Right lobe of liver (tissue), 6 donors: ENCODE measurements around the gene ACOT4. TPM values are rescaled to one million over a fixed set of nuclear protein-coding genes. Genes with fewer than 3 reads are reported as not detected.

Experiments
- ATAC-seq, 4 donors: fragments of 200-7000 bp; cut with Tn5 transposase; one replicate each; pipeline ENCODE4 v1.9.1; 2020; ENCODE audit warnings: mild to moderate bottlenecking in 4 of 4, moderate library complexity in 4 of 4
- DNase-seq, 3 donors: peaks; one replicate each; pipeline ENCODE4 v3.0.0-alpha.2; 2020
- H3K27ac ChIP-seq, 3 donors: fragments of 200-600 bp; one replicate each; pipeline ENCODE4 v1.8.0; 2022
- H3K27me3 ChIP-seq, 2 donors: fragments of 200-600 bp; one replicate each; pipeline ENCODE4 v1.8.0; 2022
- H3K36me3 ChIP-seq, 4 donors: fragments of 200-600 bp; sonication (generic) in 1 of 4; one replicate each; pipeline versions ENCODE4 v1.5.1 to v1.8.0; 2017 to 2022; ENCODE audit warnings: control low read depth in 1 of 4
- H3K4me1 ChIP-seq, 4 donors: fragments of 200-600 bp; sonication (generic) in 1 of 4; one replicate each; pipeline versions ENCODE4 v1.5.1 to v1.8.0; 2017 to 2022; ENCODE audit warnings: control low read depth in 1 of 4
- H3K4me3 ChIP-seq, 3 donors: fragments of 200-600 bp; one replicate each; pipeline ENCODE4 v1.8.0; 2022
- H3K9me3 ChIP-seq, 4 donors: fragments of 200-600 bp; sonication (generic) in 1 of 4; one replicate each; pipeline versions ENCODE4 v1.5.1 to v1.8.0; 2017 to 2022; ENCODE audit warnings: control low read depth in 1 of 4
- CTCF ChIP-seq, 4 donors: fragments of 200-600 bp in 3 of 4; fragments of 450-650 bp in 1 of 4; IDR thresholded peaks; one replicate each; pipeline versions ENCODE4 v1.5.1 to v1.8.0; 2016 to 2022; ENCODE audit warnings: antibody characterized with exemption in 4 of 4, mild to moderate bottlenecking in 2 of 4
- POLR2A ChIP-seq: fragments of 450-650 bp; IDR thresholded peaks from one replicate; pipeline ENCODE4 v1.6.1; 2017; ENCODE audit warnings: antibody characterized with exemption, mild to moderate bottlenecking
- WGBS: methylation state at CpG from one replicate; pipeline ENCODE4 v1.1.6; 2018; ENCODE audit warnings: low coverage, low lambda C conversion rate; ENCODE audit not compliant: insufficient coverage; ENCODE audit errors: missing lambda C conversion rate; 5-methylcytosine and 5-hydroxymethylcytosine counted together
- intact Hi-C, 2 donors: fragments of 100-400 bp; cut with DNase I; formaldehyde crosslinking; loops; one replicate each; pipeline versions ENCODE4 v1.11.2 to v1.14.1; 2022
- total RNA-seq, 6 experiments: library from RNA; depleted of rRNA in 2 of 6; stranded (reverse); fragments of >200 nt in 2 of 6; fragmentation: NEBNext Ultra II Directional in 3 of 6; extraction: Animal tissue kit (Norgen Biotek cat#: 25700) in 3 of 6; gene quantifications; one replicate each; pipeline versions ENCODE4 v1.1.0 to v1.2.4, GENCODE V29; 2016 to 2023
- donor health status: DM: no; HTN: yes; CAD: no.
- donor health status: DM: no; HTN: no; CAD: no.
- donor health status: DM: no; HTN: no; CAD: no.
- donor health status: DM: no; HTN: yes; CAD: no.
- donor health status: DM: no; HTN: yes; CAD: no.

ACOT4 gene
- total RNA-seq, 6 experiments from 2014 or later, result 6.2 to 14.4 (median 9.3) TPM

DNA sequence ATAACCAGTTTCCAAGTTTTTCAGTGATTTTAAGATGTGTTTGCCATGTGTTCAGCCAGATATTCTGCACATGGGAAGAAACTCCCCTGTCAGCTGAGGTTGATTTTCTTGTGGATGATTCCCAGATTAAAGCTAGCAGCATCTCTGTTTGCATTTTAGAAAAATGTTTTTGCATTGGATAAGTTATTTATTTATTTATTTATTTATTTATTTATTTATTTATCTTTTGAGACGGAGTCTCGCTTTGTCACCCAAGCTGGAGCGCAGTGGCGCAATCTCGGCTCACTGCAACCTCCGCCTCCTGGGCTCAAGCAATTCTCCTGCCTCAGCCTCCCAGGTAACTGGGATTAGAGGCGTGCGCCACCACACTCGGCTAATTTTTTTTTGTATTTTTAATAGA is 2.8 kb downstream of the ACOT4 start:
- Histone ChIP-seq H3K27me3 (no peaks in the 10 kb centered on the region), H3K36me3 (peaks cover 0 to 12% (median 0%) of the 10 kb centered on the region in 4 donors), H3K9me3 (no peaks in the 10 kb centered on the region), H3K27ac (no peak overlapping the region), H3K4me3 (no peak overlapping the region), H3K4me1 (peaks cover 0 to 4% (median 0%) of the 10 kb centered on the region in 4 donors)
- 80% methylated on average over 2 of the region's 9 CpGs for WGBS
- no peak for DNase-seq
- TF ChIP-seq POLR2A (no peak), CTCF (IDR thresholded peaks at IDR 0.05) (no peak)
- no peak for ATAC-seq
- intact Hi-C loops, result no loop called here

DNA sequence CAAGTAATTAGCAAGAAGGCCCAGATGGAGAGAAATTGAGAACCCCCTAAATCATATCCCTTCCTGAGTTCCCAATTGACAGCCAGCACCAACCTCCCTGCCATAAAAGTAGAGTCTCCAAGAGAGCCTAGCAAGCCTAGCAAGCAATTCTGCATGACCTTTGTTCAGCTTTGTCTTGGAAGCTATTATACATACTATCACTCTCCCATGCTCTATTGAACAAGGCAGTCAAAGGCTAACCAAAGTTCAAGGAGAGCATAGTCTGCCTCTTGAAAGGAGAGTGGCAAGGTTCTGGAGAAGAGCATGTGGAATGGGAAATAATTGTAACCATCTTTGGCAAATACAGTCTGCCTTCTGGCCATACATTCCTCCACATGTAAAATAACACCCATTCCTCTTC is 7.8 kb downstream of the ACOT4 start:
- H3K27ac ChIP-seq, result no peak overlapping the region

GRCh38 chr14:73602994-73603393 is 11.3 kb downstream of the ACOT4 start:
- Histone ChIP-seq H3K27ac (no peak overlapping the region), H3K4me1 (no peaks in the 10 kb centered on the region), H3K36me3 (no peaks in the 10 kb centered on the region), H3K4me3 (no peak overlapping the region), H3K27me3 (no peaks in the 10 kb centered on the region), H3K9me3 (no peaks in the 10 kb centered on the region)
- ATAC-seq (no peak), DNase-seq (no peak)
- intact Hi-C loops, result no loop called here
- 65% methylated on average over 3 of the region's 3 CpGs for WGBS
- no peak for TF ChIP-seq POLR2A
- no peak for TF ChIP-seq CTCF (IDR thresholded peaks at IDR 0.05)

More for the DNA sequence above, 7.8 kb downstream of the ACOT4 start:
- H3K9me3 ChIP-seq, result no peaks in the 10 kb centered on the region
- TF ChIP-seq POLR2A, result no peak
- TF ChIP-seq CTCF (IDR thresholded peaks at IDR 0.05), result no peak
- DNase-seq (no peak), ATAC-seq (no peak)
- intact Hi-C loops, result no loop called here
- no peaks in the 10 kb centered on the region for H3K4me1 ChIP-seq
- H3K27me3 ChIP-seq, result no peaks in the 10 kb centered on the region
- H3K36me3 ChIP-seq, result peaks cover 0 to 12% (median 0%) of the 10 kb centered on the region in 4 donors
- H3K4me3 ChIP-seq, result no peak overlapping the region

DNA sequence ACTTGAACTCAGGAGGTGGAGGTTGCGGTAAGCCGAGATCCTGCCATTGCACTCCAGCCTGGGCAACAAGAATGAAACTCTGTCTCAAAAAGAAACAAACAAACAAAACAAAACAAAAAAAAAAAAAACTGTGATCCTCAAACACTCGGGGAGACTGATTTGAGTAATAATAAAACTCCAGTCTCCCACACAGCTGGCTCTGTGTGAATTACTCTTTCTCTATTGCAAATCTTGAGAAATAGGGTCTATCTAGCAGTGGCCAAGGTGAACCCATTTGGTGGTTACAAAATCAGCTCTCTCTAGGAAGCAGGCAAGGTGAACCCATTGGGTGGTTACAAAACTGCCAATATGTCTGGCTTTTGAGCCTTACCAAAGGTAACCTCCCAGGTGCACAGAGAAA is 14.6 kb downstream of the ACOT4 start:
- Histone ChIP-seq H3K4me3 (no peak overlapping the region), H3K9me3 (no peaks in the 10 kb centered on the region), H3K27me3 (no peaks in the 10 kb centered on the region), H3K36me3 (no peaks in the 10 kb centered on the region), H3K4me1 (peaks cover 0 to 3% (median under 1%) of the 10 kb centered on the region in 4 donors), H3K27ac (no peak overlapping the region)
- no peak for DNase-seq
- no CpG with 5 or more reads among the region's 3 CpGs for WGBS
- intact Hi-C loops, result no loop called here
- no peak for ATAC-seq
- TF ChIP-seq POLR2A (no peak), CTCF (IDR thresholded peaks at IDR 0.05) (no peak)

GRCh38 chr14:73607241-73607640 is 15.6 kb downstream of the ACOT4 start:
- no peak for DNase-seq
- H3K4me3 ChIP-seq, result no peak overlapping the region
- intact Hi-C loops, result no loop called here
- H3K4me1 ChIP-seq, result peaks cover 0 to 12% (median under 1%) of the 10 kb centered on the region in 4 donors
- H3K27me3 ChIP-seq, result no peaks in the 10 kb centered on the region
- no peaks in the 10 kb centered on the region for H3K9me3 ChIP-seq
- no peak for ATAC-seq
- 100% methylated on average over 1 of the region's 1 CpG for WGBS
- H3K27ac ChIP-seq, result no peak overlapping the region
- TF ChIP-seq POLR2A, result no peak
- H3K36me3 ChIP-seq, result no peaks in the 10 kb centered on the region
